HL-60 (cell line): Measurements from ENCODE around the gene CHTOP.

Source experiments
- DNase-seq, 2 experiments: peaks; one replicate each; pipeline ENCODE4 v3.0.0-alpha.2; 2010 to 2020; ENCODE audit warnings: low read depth in 1 of 2, low spot score in 1 of 2
- H3K27ac ChIP-seq: fragments of 250-450 bp; sonication (Bioruptor Pico); replicated peaks from 2 replicates; pipeline ENCODE4 v1.5.1; 2020; ENCODE audit warnings: mild to moderate bottlenecking, moderate library complexity
- H3K27me3 ChIP-seq: fragments of 250-450 bp; sonication (Bioruptor Pico); 2 replicates; pipeline ENCODE4 v1.5.1; 2021; ENCODE audit warnings: mild to moderate bottlenecking, moderate library complexity; ENCODE audit not compliant: insufficient read depth, poor library complexity, severe bottlenecking
- H3K4me3 ChIP-seq: replicated peaks from 2 replicates; pipeline ENCODE4 v1.5.1; 2011; ENCODE audit warnings: mild to moderate bottlenecking, control low read depth, low read length; ENCODE audit not compliant: insufficient read depth
- CTCF ChIP-seq: IDR thresholded peaks from one replicate; pipeline ENCODE4 v1.5.1; 2011; ENCODE audit warnings: low read length, control low read depth, inconsistent platforms; ENCODE audit not compliant: insufficient read depth
- GABPA ChIP-seq: IDR thresholded peaks from 2 replicates; pipeline ENCODE4 v1.6.1; 2012; ENCODE audit warnings: low read depth
- POLR2AphosphoS5 ChIP-seq: IDR thresholded peaks from 2 replicates; pipeline ENCODE4 v1.6.1; 2012; ENCODE audit warnings: low read depth
- REST ChIP-seq: IDR thresholded peaks from 2 replicates; pipeline ENCODE4 v1.6.1; 2012; ENCODE audit warnings: low read depth; ENCODE audit not compliant: insufficient replicate concordance
- SPI1 ChIP-seq: IDR thresholded peaks from 2 replicates; pipeline ENCODE4 v1.6.1; 2012; ENCODE audit warnings: low read depth, mild to moderate bottlenecking, borderline replicate concordance

Gene CHTOP

GRCh38 chr1:153640861-153641260, 7.0 kb downstream of the CHTOP start:
- Histone ChIP-seq H3K27ac (no peak overlapping the region), H3K27me3 (no peaks in the 10 kb centered on the region), H3K4me3 (no peak overlapping the region)
- DNase-seq = no peak
- TF ChIP-seq SPI1 = no peak
- TF ChIP-seq REST = no peak
- TF ChIP-seq GABPA = no peak
- TF ChIP-seq POLR2AphosphoS5 = no peak
- TF ChIP-seq CTCF = no peak

DNA sequence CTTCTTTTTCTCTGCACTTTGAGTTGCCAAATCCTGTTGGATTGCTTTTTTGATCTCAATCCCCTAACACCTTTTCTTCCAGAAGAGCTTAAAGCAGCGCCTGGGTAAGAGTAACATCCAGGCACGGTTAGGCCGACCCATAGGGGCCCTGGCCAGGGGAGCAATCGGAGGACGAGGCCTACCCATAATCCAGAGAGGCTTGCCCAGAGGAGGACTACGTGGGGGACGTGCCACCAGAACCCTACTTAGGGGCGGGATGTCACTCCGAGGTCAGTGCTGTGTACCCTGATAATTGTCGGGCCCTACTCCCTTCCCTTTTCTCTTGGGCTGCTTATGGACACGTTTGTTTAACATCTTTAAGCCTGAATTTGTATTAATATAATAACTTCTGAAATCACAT, 8.3 kb downstream of the CHTOP start:
- TF ChIP-seq SPI1 (no peak), GABPA (no peak), CTCF (no peak), REST (no peak), POLR2AphosphoS5 (no peak)
- Histone ChIP-seq H3K4me3 (no peak overlapping the region), H3K27me3 (no peaks in the 10 kb centered on the region), H3K27ac (no peak overlapping the region)
- DNase-seq = no peak

DNA sequence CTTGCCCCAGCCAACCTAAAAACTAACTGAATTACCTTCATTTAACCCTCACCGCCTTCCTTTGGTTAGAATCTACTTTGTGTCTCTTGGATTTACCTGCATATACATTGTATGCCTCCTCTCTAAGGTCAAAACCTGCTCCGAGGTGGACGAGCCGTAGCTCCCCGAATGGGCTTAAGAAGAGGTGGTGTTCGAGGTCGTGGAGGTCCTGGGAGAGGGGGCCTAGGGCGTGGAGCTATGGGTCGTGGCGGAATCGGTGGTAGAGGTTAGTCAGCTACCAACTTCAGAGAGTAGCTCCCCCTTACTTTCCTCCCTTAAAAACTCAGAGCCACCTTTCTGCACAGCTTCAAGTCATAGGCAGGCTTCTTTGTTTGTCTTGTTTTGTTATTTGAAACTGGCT, 9.2 kb downstream of the CHTOP start:
- TF ChIP-seq CTCF = no peak
- TF ChIP-seq SPI1 = no peak
- TF ChIP-seq POLR2AphosphoS5 = no peak
- no peak for TF ChIP-seq GABPA
- TF ChIP-seq REST = no peak
- Histone ChIP-seq H3K4me3 (no peak overlapping the region), H3K27ac (no peak overlapping the region), H3K27me3 (no peaks in the 10 kb centered on the region)
- DNase-seq = no peak
